Chondrocyte (in vitro differentiated cells): ENCODE data around the gene AREL1. TPM values are rescaled to one million over a fixed set of nuclear protein-coding genes. Genes with fewer than 3 reads are reported as not detected.

Experiments
- DNase-seq: peaks from one replicate; pipeline ENCODE4 v3.0.0; 2021; ENCODE audit warnings: mixed read lengths, low spot score
- H3K27ac Mint-ChIP-seq: one replicate; pipeline ENCODE4 v1.8.0; 2021; ENCODE audit warnings: mild to moderate bottlenecking, moderate library complexity, mixed read lengths; ENCODE audit not compliant: unreplicated experiment
- H3K27me3 Mint-ChIP-seq: 2 replicates; pipeline ENCODE4 v1.8.0; 2021; ENCODE audit warnings: low read depth, mixed read lengths
- H3K36me3 Mint-ChIP-seq: 2 replicates; pipeline ENCODE4 v1.8.0; 2021; ENCODE audit warnings: low read depth, mixed read lengths
- H3K4me1 Mint-ChIP-seq: 2 replicates; pipeline ENCODE4 v1.8.0; 2021; ENCODE audit warnings: low read depth, mild to moderate bottlenecking, mixed read lengths
- H3K4me3 Mint-ChIP-seq: one replicate; pipeline ENCODE4 v1.8.0; 2021; ENCODE audit warnings: mild to moderate bottlenecking, moderate library complexity, mixed read lengths; ENCODE audit not compliant: unreplicated experiment
- H3K9me3 Mint-ChIP-seq: 2 replicates; pipeline ENCODE4 v1.8.0; 2021; ENCODE audit warnings: low read depth, mixed read lengths
- total RNA-seq: library from RNA; stranded (reverse); gene quantifications from 3 replicates; pipeline ENCODE4 v1.2.1, GENCODE V29; 2021
- TF ChIP-seq, protein P1 (sequence below): fragments of 200-600 bp; sonication (generic); IDR thresholded peaks from 2 replicates; pipeline ENCODE4 v1.5.0; 2021; ENCODE audit warnings: antibody characterized with exemption, mild to moderate bottlenecking, moderate library complexity

AREL1 gene
- total RNA-seq, 1 donor from 2014 or later, result 34.7 TPM

DNA sequence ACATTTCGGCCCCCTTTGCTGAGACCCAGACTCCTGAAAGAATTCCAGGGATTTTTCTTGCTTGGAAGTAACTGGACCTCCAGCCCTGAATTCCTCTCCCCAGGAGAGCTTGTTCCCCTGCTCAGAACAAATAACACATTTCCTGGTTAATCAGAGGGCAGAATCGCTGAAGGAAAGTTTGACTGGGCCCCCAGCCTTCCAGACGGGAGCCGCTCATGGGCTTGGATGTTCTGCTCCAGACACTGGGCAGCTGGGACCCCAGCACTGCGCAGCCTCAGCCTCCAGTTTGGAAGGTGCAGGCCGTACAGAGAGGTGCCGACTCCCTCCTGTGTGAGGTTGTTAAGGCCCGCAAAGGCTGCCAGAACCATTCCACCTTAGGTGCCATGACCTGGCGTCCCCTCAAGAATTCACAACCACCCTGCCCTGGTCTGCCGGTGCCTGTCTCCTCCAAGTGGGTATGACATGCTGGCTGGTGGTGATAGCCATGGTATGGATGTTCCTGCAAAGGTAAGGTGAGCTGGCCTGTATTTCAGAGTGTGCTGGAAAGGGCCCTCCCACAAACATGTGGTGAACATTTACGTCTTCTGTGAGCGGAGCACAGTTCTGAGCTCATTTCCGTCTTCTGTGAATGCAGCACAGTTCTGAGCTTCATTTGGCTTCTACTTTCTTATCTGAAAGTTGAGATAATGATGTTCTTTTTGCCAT lies 95.7 kb downstream of the AREL1 start:
- no peak for DNase-seq
- Mint-ChIP-seq H3K36me3 (no peaks in the 10 kb centered on the region), H3K4me3 (peak overlapping the region; percentile 44), H3K27me3 (no peaks in the 10 kb centered on the region), H3K9me3 (no peaks in the 10 kb centered on the region), H3K27ac (peak overlapping the region; percentile 94), H3K4me1 (peaks cover 90% of the 10 kb centered on the region)
- TF ChIP-seq, protein P1, sequence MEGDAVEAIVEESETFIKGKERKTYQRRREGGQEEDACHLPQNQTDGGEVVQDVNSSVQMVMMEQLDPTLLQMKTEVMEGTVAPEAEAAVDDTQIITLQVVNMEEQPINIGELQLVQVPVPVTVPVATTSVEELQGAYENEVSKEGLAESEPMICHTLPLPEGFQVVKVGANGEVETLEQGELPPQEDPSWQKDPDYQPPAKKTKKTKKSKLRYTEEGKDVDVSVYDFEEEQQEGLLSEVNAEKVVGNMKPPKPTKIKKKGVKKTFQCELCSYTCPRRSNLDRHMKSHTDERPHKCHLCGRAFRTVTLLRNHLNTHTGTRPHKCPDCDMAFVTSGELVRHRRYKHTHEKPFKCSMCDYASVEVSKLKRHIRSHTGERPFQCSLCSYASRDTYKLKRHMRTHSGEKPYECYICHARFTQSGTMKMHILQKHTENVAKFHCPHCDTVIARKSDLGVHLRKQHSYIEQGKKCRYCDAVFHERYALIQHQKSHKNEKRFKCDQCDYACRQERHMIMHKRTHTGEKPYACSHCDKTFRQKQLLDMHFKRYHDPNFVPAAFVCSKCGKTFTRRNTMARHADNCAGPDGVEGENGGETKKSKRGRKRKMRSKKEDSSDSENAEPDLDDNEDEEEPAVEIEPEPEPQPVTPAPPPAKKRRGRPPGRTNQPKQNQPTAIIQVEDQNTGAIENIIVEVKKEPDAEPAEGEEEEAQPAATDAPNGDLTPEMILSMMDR, result no peak

DNA sequence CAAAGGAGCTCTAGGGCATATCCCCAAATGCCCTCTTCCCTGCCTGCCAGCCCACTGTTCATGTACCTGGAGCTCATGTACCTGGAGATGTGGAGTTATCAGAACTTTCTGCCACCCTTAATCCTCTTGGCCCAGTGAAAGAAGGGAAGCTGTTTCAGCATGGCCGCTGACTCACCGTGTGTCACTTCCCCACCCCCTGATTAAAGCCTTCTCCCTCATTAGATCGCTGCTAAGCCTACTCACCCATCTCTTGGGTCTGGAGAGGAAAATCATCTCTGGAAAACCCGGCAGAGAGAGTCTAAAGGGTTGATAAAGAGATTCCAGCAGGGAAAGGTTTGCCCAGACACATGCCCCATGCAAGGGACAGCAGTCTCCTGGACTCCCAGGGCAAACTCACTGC lies 96.4 kb downstream of the AREL1 start:
- Mint-ChIP-seq H3K4me1 (peaks cover 83% of the 10 kb centered on the region), H3K27me3 (no peaks in the 10 kb centered on the region), H3K9me3 (no peaks in the 10 kb centered on the region), H3K4me3 (peak overlapping the region; percentile 44), H3K27ac (peak overlapping the region; percentile 94), H3K36me3 (no peaks in the 10 kb centered on the region)
- TF ChIP-seq, protein P1, result no peak
- no peak for DNase-seq

DNA sequence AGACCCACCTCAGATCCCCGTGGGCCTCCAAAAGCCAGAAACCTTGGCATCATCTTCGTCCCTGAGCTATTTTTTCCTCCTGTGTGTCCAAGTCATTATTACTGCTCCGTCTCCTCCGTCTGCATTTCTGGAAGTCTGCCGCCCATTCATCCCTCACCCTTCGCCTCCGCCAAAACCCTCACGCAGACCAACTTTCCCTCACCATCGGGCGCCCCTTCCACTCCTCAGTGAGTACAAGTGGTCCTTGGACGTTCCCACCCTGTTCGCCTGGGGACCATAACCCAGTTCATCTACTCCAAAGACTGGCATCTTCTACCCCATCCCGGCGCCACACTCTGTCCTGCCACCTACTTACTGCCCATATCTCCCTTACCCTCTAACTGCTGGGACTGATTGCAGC lies 97.1 kb downstream of the AREL1 start:
- Mint-ChIP-seq H3K27me3 (no peaks in the 10 kb centered on the region), H3K4me3 (no peak overlapping the region), H3K36me3 (no peaks in the 10 kb centered on the region), H3K27ac (peak overlapping the region; percentile 94), H3K9me3 (no peaks in the 10 kb centered on the region), H3K4me1 (peaks cover 80% of the 10 kb centered on the region)
- DNase-seq, result no peak
- TF ChIP-seq, protein P1, result no peak

DNA sequence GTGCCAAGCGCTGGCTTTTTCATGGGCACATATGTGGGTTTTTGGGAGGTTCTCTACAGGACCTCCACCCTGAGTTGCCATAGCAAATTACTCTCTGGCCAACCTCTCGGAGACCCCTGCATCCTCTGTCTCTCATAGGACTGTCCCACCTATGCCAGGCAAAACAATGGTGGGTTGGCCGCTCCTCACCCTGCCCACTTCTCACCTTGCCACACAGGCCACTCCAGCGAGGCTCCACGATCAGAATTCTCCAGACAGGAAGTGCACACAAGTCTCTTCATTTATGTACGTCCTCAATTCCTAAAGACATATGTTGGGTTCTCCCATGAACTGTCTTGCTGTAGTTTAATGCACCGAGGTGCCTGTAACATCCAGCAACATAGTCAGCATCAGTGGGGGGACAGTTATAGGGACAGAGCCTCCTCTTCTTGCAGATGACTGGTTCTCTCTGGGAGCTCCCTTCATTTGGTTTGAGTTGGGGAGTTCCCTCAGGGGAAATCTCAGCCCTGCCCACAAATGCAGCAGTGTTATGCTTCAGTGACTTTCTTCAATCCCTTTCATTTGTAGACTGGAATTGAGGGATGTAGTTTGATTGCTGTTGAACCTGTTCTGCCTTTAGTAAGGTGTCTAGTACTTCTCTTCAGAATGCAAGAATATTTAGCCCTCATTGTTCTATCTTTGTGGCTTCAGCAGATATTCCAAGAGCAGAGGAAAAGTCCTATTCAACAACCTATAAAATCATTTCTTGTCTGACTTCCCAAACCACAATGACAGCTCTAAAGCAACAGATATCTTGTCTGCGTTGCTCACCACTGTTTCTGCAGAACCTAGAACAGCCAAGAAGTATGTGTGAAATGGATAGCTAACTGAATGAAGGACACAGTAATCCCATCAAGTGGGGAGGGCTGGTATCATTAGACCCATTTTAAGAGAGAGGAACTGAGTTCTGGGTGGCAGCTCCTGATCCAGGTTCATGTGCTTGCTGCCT lies 98.1 kb downstream of the AREL1 start:
- H3K27ac Mint-ChIP-seq, result peak overlapping the region; percentile 94
- H3K27me3 Mint-ChIP-seq, result no peaks in the 10 kb centered on the region
- H3K4me3 Mint-ChIP-seq, result no peak overlapping the region
- no peaks in the 10 kb centered on the region for H3K9me3 Mint-ChIP-seq
- TF ChIP-seq, protein P1, result no peak
- no peak for DNase-seq
- no peaks in the 10 kb centered on the region for H3K36me3 Mint-ChIP-seq
- peaks cover 80% of the 10 kb centered on the region for H3K4me1 Mint-ChIP-seq

DNA sequence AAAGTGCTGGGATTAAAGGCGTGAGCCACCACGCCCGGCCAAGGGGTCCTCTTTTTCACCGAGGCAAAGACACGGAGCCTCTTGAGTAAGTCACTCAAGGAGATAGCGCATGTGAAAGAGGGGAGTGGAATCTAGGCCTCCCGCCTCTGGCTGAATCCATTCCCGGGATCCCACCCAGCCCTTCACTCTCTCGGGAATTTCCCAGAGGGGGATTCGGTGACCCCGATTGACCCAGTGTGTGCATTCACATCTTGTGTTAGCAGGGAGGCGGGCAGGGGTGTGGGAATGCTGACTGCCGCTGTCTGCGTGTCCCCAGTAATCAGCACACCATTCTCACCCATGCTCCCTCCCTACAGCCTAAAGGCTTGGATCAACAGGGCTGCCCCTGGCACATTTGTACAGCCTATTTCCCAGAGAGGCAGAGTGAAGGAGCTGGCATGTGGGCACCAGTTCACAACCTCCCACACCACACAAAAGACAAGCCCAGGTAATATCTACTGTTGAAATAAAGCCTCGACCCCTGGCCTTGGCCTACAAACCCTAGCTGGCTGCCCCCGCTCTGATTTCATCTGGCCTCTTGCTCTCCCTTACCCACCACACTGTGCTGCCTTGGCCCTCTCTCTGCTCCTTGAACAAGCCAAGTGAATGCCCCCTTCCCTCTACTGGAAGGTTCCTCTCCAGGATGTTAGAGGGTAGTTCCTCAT lies 99.5 kb downstream of the AREL1 start:
- no peaks in the 10 kb centered on the region for H3K36me3 Mint-ChIP-seq
- H3K9me3 Mint-ChIP-seq, result no peaks in the 10 kb centered on the region
- no peaks in the 10 kb centered on the region for H3K27me3 Mint-ChIP-seq
- peak overlapping the region; percentile 42 for H3K27ac Mint-ChIP-seq
- H3K4me1 Mint-ChIP-seq, result peaks cover 77% of the 10 kb centered on the region
- DNase-seq, result no peak
- peak overlapping the region; percentile 55 for H3K4me3 Mint-ChIP-seq
- TF ChIP-seq, protein P1, result no peak
